Colonic mucosa (tissue), 4 donors: ENCODE data around the gene ASTL. TPM values are rescaled to one million over a fixed set of nuclear protein-coding genes. Genes with fewer than 3 reads are reported as not detected.

Experiments used
- DNase-seq: peaks from one replicate; pipeline ENCODE4 v3.0.0-alpha.2; 2020
- H3K27ac ChIP-seq: fragments of 200-600 bp; one replicate; pipeline ENCODE4 v1.8.0; 2021
- H3K27me3 ChIP-seq: fragments of 200-600 bp; one replicate; pipeline ENCODE4 v1.8.0; 2021
- H3K36me3 ChIP-seq: fragments of 200-600 bp; one replicate; pipeline ENCODE4 v1.8.0; 2021
- H3K4me1 ChIP-seq: fragments of 200-600 bp; one replicate; pipeline ENCODE4 v1.8.0; 2021; ENCODE audit warnings: mild to moderate bottlenecking
- H3K4me3 ChIP-seq: fragments of 200-600 bp; one replicate; pipeline ENCODE4 v1.8.0; 2021
- H3K9ac ChIP-seq, 2 donors: one replicate each; pipeline ENCODE4 v1.7.0; 2013; ENCODE audit warnings: control low read depth in 2 of 2, low read depth in 2 of 2, low read length in 2 of 2
- H3K9me3 ChIP-seq: fragments of 200-600 bp; one replicate; pipeline ENCODE4 v1.8.0; 2021
- intact Hi-C: fragments of 100-400 bp; cut with DNase I; formaldehyde crosslinking; loops from one replicate; pipeline ENCODE4 v1.14.1; 2022
- total RNA-seq, 2 donors: library from RNA; stranded (reverse); fragmentation: NEBNext Ultra II Directional in 1 of 2; extraction: Animal tissue kit (Norgen Biotek cat#: 25700) in 1 of 2; gene quantifications; one replicate each; pipeline ENCODE4 v1.2.1, GENCODE V29; 2021
- TF ChIP-seq, protein P1 (sequence below): fragments of 200-600 bp; IDR thresholded peaks from one replicate; pipeline ENCODE4 v1.8.0; 2022; ENCODE audit warnings: antibody characterized with exemption, mild to moderate bottlenecking
- donor health status: healthy.
- donor health status: DM: no; HTN: no; CAD: no.
- donor health status: DM: no; HTN: no; CAD: no.

Gene ASTL
- total RNA-seq = under 1 TPM in 1 of 2 donors, not detected in 1; 0.82 TPM

- peak within 1 kb of the TSS in 1 of 2 donors; percentile 8 for H3K9ac ChIP-seq
- H3K27ac ChIP-seq = no peak within 1 kb of the TSS
Measured at GRCh38 chr2:96138179-96139145, at the start of gene ASTL. Gene ASTL, minus strand, starts transcription at chr2:96138502. Its CDS starts 66 bp downstream, at chr2:96138436.

DNA sequence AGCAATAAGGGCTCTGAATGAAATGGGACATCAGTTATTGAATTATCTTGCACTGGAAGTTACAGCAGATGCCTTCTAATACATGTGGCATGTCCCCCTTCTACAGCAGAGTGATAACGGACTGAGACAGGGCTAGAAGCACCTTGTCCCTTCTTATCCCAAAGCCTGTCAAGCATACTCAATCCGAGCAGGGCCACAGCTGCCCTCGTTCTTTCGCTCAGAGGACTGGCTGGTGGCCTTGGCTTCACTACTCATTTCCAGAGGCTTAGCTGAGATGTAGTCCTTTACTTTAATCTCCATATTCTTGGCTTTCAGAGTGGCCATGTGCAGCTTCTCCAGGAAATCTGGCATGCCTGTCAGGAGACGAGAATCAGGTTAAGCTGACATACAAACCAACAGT, 48.3 kb upstream of the ASTL start:
- Histone ChIP-seq H3K36me3 (peaks cover 7% of the 10 kb centered on the region), H3K27ac (no peak overlapping the region)
- no peak for DNase-seq

More at GRCh38 chr2:96138179-96139145, at the start of gene ASTL:
- intact Hi-C loops = no loop called here
- no peaks in the 10 kb centered on the region for H3K9me3 ChIP-seq
- H3K27me3 ChIP-seq = no peaks in the 10 kb centered on the region
- no peaks in the 10 kb centered on the region for H3K4me1 ChIP-seq
- DNase-seq = peak; percentile 91
- TF ChIP-seq, protein P1, sequence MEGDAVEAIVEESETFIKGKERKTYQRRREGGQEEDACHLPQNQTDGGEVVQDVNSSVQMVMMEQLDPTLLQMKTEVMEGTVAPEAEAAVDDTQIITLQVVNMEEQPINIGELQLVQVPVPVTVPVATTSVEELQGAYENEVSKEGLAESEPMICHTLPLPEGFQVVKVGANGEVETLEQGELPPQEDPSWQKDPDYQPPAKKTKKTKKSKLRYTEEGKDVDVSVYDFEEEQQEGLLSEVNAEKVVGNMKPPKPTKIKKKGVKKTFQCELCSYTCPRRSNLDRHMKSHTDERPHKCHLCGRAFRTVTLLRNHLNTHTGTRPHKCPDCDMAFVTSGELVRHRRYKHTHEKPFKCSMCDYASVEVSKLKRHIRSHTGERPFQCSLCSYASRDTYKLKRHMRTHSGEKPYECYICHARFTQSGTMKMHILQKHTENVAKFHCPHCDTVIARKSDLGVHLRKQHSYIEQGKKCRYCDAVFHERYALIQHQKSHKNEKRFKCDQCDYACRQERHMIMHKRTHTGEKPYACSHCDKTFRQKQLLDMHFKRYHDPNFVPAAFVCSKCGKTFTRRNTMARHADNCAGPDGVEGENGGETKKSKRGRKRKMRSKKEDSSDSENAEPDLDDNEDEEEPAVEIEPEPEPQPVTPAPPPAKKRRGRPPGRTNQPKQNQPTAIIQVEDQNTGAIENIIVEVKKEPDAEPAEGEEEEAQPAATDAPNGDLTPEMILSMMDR = peak; percentile 25
- no peaks in the 10 kb centered on the region for H3K36me3 ChIP-seq
- H3K4me3 ChIP-seq = no peak within 1 kb of the TSS

DNA sequence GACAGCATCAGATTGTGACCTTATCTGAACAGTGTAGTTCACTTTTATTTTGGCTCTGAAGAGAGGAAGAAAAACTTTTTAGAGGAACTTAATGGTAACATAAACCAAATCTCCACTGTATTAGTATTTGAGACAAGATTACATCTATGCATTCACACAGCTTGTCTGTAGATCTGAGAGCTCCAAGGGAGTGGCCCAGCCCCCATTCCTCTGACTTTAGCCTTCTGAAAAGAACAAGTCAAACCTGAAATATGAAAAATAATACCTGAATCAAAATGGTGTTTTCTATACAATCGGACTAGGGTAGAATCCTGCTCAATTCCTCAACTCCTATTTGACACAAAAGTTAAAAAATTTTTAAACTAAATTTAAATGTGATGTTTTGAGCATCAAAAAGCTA, 47.2 kb upstream of the ASTL start:
- intact Hi-C loops = no loop called here
- TF ChIP-seq, protein P1 = no peak
- Histone ChIP-seq H3K4me1 (no peaks in the 10 kb centered on the region), H3K27ac (no peak overlapping the region), H3K27me3 (no peaks in the 10 kb centered on the region), H3K4me3 (no peak overlapping the region), H3K9me3 (no peaks in the 10 kb centered on the region), H3K9ac (no peak overlapping the region), H3K36me3 (no peaks in the 10 kb centered on the region)
- DNase-seq = no peak

More for the DNA sequence above, 48.3 kb upstream of the ASTL start:
- no peaks in the 10 kb centered on the region for H3K4me1 ChIP-seq
- no peaks in the 10 kb centered on the region for H3K9me3 ChIP-seq
- H3K9ac ChIP-seq = no peak overlapping the region
- H3K4me3 ChIP-seq = no peak overlapping the region
- no peaks in the 10 kb centered on the region for H3K27me3 ChIP-seq
- intact Hi-C loops = no loop called here
- TF ChIP-seq, protein P1 = no peak

GRCh38 chr2:96184989-96185388, 46.7 kb upstream of the ASTL start:
- no peaks in the 10 kb centered on the region for H3K9me3 ChIP-seq
- DNase-seq = no peak
- H3K27me3 ChIP-seq = no peaks in the 10 kb centered on the region
- TF ChIP-seq, protein P1 = no peak
- intact Hi-C loops = no loop called here
- H3K9ac ChIP-seq = no peak overlapping the region
- H3K4me3 ChIP-seq = no peak overlapping the region
- no peak overlapping the region for H3K27ac ChIP-seq
- H3K4me1 ChIP-seq = no peaks in the 10 kb centered on the region
- no peaks in the 10 kb centered on the region for H3K36me3 ChIP-seq

- no peaks in the 10 kb centered on the region for H3K27me3 ChIP-seq
- H3K4me3 ChIP-seq = no peak overlapping the region
- no peaks in the 10 kb centered on the region for H3K4me1 ChIP-seq
- H3K36me3 ChIP-seq = no peaks in the 10 kb centered on the region
- intact Hi-C loops = no loop called here
- H3K9me3 ChIP-seq = no peaks in the 10 kb centered on the region
- DNase-seq = no peak
- no peak overlapping the region for H3K27ac ChIP-seq
- H3K9ac ChIP-seq = no peak overlapping the region
- TF ChIP-seq, protein P1 = no peak
Measured at GRCh38 chr2:96184188-96184587, 45.9 kb upstream of the ASTL start.
